Spleen (tissue), 7 donors: Measurements from ENCODE around the gene MAST4.

Experiments used
- CTCF ChIP-seq, 11 experiments: fragments of 200-600 bp in 7 of 11; fragments of 450-650 bp in 4 of 11; sonication (generic) in 4 of 11; IDR thresholded peaks in 8 of 11; conservative IDR thresholded peaks in 3 of 11; 1 replicate in 7 of 11; 2 replicates in 4 of 11; pipeline versions ENCODE4 v1.4.0 to v1.8.0; 2016 to 2021; ENCODE audit warnings: antibody characterized with exemption in 11 of 11, inconsistent platforms in 4 of 11, mild to moderate bottlenecking in 1 of 11
- POLR2A ChIP-seq, 3 donors: fragments of 450-650 bp; IDR thresholded peaks; one replicate each; pipeline ENCODE4 v1.5.1; 2017; ENCODE audit warnings: antibody characterized with exemption in 3 of 3, mild to moderate bottlenecking in 1 of 3
- POLR2AphosphoS5 ChIP-seq, 3 donors: sonication (generic); formaldehyde crosslinking; IDR thresholded peaks; one replicate each; pipeline ENCODE4 v1.5.1; 2017; ENCODE audit warnings: antibody characterized with exemption in 3 of 3
- donor health status: DM: no; HTN: no; CAD: no; lungs with moderate emphysema.
- donor health status: DM: no; HTN: no; CAD: no.
- donor health status: DM: no; HTN: no; CAD: no.

DNA sequence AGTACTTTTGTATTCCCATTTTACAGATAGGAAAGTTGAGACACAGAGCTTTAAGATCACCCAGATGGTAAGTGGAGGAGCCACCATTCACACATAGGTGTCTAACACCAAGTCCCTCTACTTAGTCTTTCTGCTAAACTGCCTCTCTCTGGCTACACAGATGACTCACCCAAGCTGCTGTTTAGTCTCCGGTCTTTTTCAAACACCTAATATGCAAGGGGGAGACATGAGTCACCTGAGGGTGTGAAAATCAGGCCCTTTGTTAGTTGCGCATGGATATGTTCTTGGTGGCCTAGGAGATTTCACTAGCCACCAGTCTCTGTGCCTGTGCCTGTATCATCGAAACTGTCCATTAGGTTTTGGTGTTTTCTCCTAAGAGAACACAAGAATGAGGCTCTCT lies 117.8 kb downstream of the MAST4 start:
- TF ChIP-seq POLR2A (IDR thresholded peaks at IDR 0.05) (no peak), CTCF (IDR thresholded peaks at IDR 0.05 in 8 of 11, conservative IDR thresholded peaks at IDR 0.05 in 3 of 11) (no peak), POLR2AphosphoS5 (IDR thresholded peaks at IDR 0.05) (no peak)
